Neural crest cell (in vitro differentiated cells): ENCODE results near the gene SYTL4. TPM values are rescaled to one million over a fixed set of nuclear protein-coding genes. Genes with fewer than 3 reads are reported as not detected.

ENCODE experiments used
- DNase-seq: peaks from one replicate; pipeline ENCODE4 v3.0.0; 2021; ENCODE audit warnings: low read depth, mixed read lengths, low spot score
- H3K27ac Mint-ChIP-seq: one replicate; pipeline ENCODE4 v1.8.0; 2021; ENCODE audit warnings: mild to moderate bottlenecking, mixed read lengths; ENCODE audit not compliant: unreplicated experiment
- H3K27me3 Mint-ChIP-seq: 2 replicates; pipeline ENCODE4 v1.8.0; 2021; ENCODE audit warnings: low read depth, mild to moderate bottlenecking, mixed read lengths
- H3K36me3 Mint-ChIP-seq: 2 replicates; pipeline ENCODE4 v1.8.0; 2021; ENCODE audit warnings: low read depth, mild to moderate bottlenecking, mixed read lengths
- H3K4me1 Mint-ChIP-seq: 2 replicates; pipeline ENCODE4 v1.8.0; 2021; ENCODE audit warnings: mixed read lengths
- H3K4me3 Mint-ChIP-seq: one replicate; pipeline ENCODE4 v1.8.0; 2021; ENCODE audit warnings: mild to moderate bottlenecking, mixed read lengths
- H3K9me3 Mint-ChIP-seq: 2 replicates; pipeline ENCODE4 v1.8.0; 2021; ENCODE audit warnings: mixed read lengths
- total RNA-seq: library from RNA; stranded (reverse); gene quantifications from 2 replicates; pipeline ENCODE4 v1.2.1, GENCODE V29; 2021
- TF ChIP-seq, protein P1 (sequence below): fragments of 200-600 bp; sonication (generic); conservative IDR thresholded peaks from 2 replicates; pipeline ENCODE4 v1.5.0; 2021; ENCODE audit warnings: antibody characterized with exemption, mild to moderate bottlenecking

Gene SYTL4
- total RNA-seq, 1 donor from 2014 or later = 4.5 TPM

DNA sequence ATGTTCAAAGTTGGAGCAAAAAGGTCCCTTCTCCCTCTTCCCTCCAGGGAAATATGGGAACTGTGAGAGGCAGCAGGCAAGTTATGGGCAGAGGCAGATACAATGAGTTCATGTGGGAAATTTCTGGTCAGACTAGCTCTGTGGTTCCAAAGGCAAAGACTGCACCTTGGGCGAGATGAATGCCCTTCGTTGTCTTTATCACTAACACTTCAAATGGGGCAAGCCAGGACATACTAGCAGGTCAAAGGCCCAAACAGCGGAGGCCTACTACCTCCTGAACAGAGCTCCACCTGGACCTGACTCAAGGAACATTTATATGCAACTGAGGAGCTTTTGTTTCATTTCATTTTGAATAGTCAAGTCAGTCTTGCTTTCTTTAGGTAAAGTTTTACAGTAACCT, 59.0 kb downstream of the SYTL4 start:
- TF ChIP-seq, protein P1, sequence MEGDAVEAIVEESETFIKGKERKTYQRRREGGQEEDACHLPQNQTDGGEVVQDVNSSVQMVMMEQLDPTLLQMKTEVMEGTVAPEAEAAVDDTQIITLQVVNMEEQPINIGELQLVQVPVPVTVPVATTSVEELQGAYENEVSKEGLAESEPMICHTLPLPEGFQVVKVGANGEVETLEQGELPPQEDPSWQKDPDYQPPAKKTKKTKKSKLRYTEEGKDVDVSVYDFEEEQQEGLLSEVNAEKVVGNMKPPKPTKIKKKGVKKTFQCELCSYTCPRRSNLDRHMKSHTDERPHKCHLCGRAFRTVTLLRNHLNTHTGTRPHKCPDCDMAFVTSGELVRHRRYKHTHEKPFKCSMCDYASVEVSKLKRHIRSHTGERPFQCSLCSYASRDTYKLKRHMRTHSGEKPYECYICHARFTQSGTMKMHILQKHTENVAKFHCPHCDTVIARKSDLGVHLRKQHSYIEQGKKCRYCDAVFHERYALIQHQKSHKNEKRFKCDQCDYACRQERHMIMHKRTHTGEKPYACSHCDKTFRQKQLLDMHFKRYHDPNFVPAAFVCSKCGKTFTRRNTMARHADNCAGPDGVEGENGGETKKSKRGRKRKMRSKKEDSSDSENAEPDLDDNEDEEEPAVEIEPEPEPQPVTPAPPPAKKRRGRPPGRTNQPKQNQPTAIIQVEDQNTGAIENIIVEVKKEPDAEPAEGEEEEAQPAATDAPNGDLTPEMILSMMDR = no peak
- Mint-ChIP-seq H3K9me3 (no peaks in the 10 kb centered on the region), H3K27ac (no peak overlapping the region), H3K4me1 (no peaks in the 10 kb centered on the region), H3K27me3 (no peaks in the 10 kb centered on the region), H3K4me3 (no peak overlapping the region), H3K36me3 (peaks cover 2% of the 10 kb centered on the region)
- DNase-seq = no peak

DNA sequence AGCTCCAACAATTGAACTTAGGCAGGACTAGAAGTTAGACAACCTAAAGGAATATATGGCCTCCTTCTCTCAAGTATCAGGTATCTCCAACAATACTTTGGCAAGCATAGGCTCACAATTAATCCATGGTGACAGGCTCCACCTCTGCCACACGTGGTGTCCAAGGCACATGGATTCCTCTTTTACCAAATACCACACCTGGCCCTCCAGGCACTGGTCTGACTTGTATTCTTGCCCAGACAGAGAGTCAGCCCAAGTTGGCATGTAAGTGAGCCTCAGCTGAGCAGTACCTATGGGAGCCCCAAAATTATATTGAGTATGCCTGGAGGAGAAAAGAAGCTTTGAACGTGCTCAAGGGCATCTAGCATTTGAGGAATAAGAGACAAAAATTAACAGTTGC, 68.3 kb downstream of the SYTL4 start:
- Mint-ChIP-seq H3K27me3 (no peaks in the 10 kb centered on the region), H3K9me3 (peaks cover 2% of the 10 kb centered on the region), H3K27ac (no peak overlapping the region), H3K4me3 (no peak overlapping the region), H3K36me3 (no peaks in the 10 kb centered on the region), H3K4me1 (peaks cover 7% of the 10 kb centered on the region)
- no peak for DNase-seq
- TF ChIP-seq, protein P1 = no peak

DNA sequence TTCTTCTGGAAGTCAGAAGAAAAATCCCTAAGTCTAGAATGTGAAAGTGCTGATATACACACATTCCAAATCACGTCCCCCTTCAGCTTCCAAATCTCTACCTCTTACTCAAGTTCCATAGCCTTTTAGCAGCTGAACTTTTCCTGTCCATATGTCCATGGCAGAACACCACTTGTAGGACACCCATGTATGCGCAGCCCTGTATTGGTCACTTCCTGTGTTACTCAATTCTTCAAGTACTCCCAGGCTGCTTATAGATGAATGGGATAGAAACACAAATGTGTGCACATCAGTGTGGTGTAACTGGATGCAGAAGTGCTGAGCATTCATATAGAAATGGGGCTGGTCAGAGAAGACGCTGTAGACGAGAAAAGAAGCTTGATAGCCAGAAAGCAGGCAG, 69.1 kb downstream of the SYTL4 start:
- Mint-ChIP-seq H3K4me1 (peaks cover 7% of the 10 kb centered on the region), H3K4me3 (no peak overlapping the region), H3K9me3 (peaks cover 2% of the 10 kb centered on the region), H3K27ac (no peak overlapping the region), H3K27me3 (no peaks in the 10 kb centered on the region), H3K36me3 (no peaks in the 10 kb centered on the region)
- DNase-seq = no peak
- TF ChIP-seq, protein P1 = no peak

DNA sequence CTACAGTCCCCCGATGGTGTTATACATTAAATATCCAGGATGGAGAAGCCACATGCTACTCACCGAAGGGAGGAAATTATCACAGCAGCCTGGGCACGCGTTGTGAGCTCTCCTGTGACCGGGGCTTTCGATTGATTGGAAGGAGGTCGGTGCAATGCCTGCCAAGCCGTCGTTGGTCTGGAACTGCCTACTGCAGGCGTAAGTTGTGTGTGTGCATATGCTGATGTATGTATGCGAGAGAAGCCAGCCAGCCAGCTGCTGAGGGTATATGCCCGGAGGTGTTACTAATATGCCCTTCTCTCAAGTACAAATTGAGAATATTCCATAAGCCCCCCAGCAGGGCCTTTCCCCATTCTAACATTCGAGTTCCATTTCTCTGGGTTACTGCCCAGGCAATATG, 69.8 kb downstream of the SYTL4 start:
- no peak overlapping the region for H3K27ac Mint-ChIP-seq
- DNase-seq = no peak
- peaks cover 2% of the 10 kb centered on the region for H3K9me3 Mint-ChIP-seq
- no peaks in the 10 kb centered on the region for H3K27me3 Mint-ChIP-seq
- H3K4me1 Mint-ChIP-seq = peaks cover 7% of the 10 kb centered on the region
- no peaks in the 10 kb centered on the region for H3K36me3 Mint-ChIP-seq
- TF ChIP-seq, protein P1 = no peak
- no peak overlapping the region for H3K4me3 Mint-ChIP-seq

DNA sequence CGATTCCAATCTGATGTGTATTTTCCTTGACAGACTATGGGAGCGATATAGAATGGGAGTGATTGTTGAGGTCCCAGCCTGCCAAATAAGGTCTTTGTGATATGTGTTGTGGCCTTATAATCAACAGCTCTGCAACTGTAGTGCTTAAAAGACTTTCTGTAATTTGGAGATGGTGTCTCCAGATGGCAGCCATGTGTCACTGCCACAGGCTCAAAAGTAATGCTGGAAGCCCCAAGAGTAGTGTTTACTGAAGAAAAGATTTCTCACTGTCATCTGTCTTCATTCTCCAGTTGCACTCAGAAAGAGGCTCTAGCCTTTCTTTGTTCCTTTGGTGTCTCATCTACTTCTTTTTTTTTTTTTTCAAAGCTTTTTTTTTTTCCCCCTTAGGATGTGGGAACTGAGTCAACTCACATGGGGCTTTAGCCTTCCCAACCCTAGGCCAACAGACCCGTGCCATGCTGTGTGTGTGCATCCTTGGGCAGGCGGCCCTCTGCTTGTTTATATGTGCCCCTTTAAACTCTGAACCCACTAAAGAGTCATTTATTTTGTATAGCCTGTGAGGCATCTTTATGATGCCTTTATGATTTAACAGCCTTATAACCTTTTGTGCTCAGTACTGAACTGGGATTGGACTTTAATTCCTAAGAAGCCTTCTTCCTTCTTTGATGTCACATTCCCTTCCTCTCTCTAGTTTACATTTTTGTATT, 72.3 kb downstream of the SYTL4 start:
- H3K27ac Mint-ChIP-seq = no peak overlapping the region
- TF ChIP-seq, protein P1 = no peak
- peaks cover 5% of the 10 kb centered on the region for H3K9me3 Mint-ChIP-seq
- H3K36me3 Mint-ChIP-seq = no peaks in the 10 kb centered on the region
- no peaks in the 10 kb centered on the region for H3K27me3 Mint-ChIP-seq
- H3K4me1 Mint-ChIP-seq = peaks cover 7% of the 10 kb centered on the region
- no peak overlapping the region for H3K4me3 Mint-ChIP-seq
- no peak for DNase-seq
